ENCODE measurements around the gene CPN2.

CPN2 gene

GRCh38 chr3:194339356-194339755, 11.8 kb downstream of the CPN2 start:
- peak; percentile 43 for TF ChIP-seq CTCF (conservative IDR thresholded peaks at IDR 0.05; ENCODE audit: low read depth, low read length)
- no peak for DNase-seq (ENCODE audit: low read depth)
- H3K4me3 ChIP-seq (ENCODE audit: low read length) = no peak overlapping the region

GRCh38 chr3:194337965-194338753, 13.0 kb downstream of the CPN2 start:
- no peak for TF ChIP-seq CTCF (conservative IDR thresholded peaks at IDR 0.05; ENCODE audit: low read depth, low read length)
- no peak for DNase-seq (ENCODE audit: low read depth)

GRCh38 chr3:194336601-194337355, 14.3 kb downstream of the CPN2 start:
- H3K4me3 ChIP-seq (ENCODE audit: low read length) = no peak overlapping the region
- TF ChIP-seq CTCF (conservative IDR thresholded peaks at IDR 0.05; ENCODE audit: low read depth, low read length) = no peak
- DNase-seq (ENCODE audit: low read depth) = no peak

More at GRCh38 chr3:194337965-194338753, 13.0 kb downstream of the CPN2 start:
- no peak overlapping the region for H3K4me3 ChIP-seq (ENCODE audit: low read length)

GRCh38 chr3:194333981-194334320, 17.2 kb downstream of the CPN2 start:
- TF ChIP-seq CTCF (conservative IDR thresholded peaks at IDR 0.05; ENCODE audit: low read depth, low read length) = no peak
- no peak overlapping the region for H3K4me3 ChIP-seq (ENCODE audit: low read length)
- no peak for DNase-seq (ENCODE audit: low read depth)

- TF ChIP-seq CTCF (conservative IDR thresholded peaks at IDR 0.05; ENCODE audit: low read depth, low read length) = peak; percentile 93
- no peak for DNase-seq (ENCODE audit: low read depth)
- H3K4me3 ChIP-seq (ENCODE audit: low read length) = peak overlapping the region; percentile 54
Observed at GRCh38 chr3:194333212-194333980, 17.7 kb downstream of the CPN2 start.

- DNase-seq (ENCODE audit: low read depth) = no peak
- no peak for TF ChIP-seq CTCF (conservative IDR thresholded peaks at IDR 0.05; ENCODE audit: low read depth, low read length)
- H3K4me3 ChIP-seq (ENCODE audit: low read length) = no peak overlapping the region
Observed at GRCh38 chr3:194332858-194333211, 18.3 kb downstream of the CPN2 start.

Measured in retinal pigment epithelial cell (primary cell).